ENCODE measurements around the gene VWA3A.
A peak's percentile ranks its signal among the peaks of the same experiment; 100 is the strongest.

The VWA3A gene

DNA sequence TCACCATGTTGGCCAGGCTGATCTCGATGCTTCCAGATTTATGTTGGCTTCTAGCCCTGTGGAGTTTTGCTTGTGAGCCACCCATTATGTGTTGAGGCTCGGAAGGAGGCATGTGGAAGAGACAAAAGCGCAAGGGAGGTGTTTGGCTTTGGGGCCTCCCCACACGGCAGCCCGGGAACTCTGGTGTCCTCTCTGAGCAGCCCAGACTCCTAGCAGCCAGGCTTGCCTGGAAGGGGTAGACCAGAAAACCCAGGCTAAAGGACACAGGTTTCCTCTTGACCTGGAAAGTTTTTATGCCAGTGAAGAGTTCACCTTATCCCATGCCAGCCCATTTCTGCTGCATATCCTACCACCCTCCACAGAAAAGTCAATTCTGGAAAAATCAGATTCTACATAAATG is 91.0 kb downstream of the VWA3A start:
- H3K9me3 ChIP-seq, result no peaks in the 10 kb centered on the region
- no peaks in the 10 kb centered on the region for H3K36me3 ChIP-seq
- DNase-seq, result no peak
- no peaks in the 10 kb centered on the region for H3K4me1 ChIP-seq
- H3K4me3 ChIP-seq (ENCODE audit: low read depth, low read length), result no peak overlapping the region
- TF ChIP-seq, protein P1, sequence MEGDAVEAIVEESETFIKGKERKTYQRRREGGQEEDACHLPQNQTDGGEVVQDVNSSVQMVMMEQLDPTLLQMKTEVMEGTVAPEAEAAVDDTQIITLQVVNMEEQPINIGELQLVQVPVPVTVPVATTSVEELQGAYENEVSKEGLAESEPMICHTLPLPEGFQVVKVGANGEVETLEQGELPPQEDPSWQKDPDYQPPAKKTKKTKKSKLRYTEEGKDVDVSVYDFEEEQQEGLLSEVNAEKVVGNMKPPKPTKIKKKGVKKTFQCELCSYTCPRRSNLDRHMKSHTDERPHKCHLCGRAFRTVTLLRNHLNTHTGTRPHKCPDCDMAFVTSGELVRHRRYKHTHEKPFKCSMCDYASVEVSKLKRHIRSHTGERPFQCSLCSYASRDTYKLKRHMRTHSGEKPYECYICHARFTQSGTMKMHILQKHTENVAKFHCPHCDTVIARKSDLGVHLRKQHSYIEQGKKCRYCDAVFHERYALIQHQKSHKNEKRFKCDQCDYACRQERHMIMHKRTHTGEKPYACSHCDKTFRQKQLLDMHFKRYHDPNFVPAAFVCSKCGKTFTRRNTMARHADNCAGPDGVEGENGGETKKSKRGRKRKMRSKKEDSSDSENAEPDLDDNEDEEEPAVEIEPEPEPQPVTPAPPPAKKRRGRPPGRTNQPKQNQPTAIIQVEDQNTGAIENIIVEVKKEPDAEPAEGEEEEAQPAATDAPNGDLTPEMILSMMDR (IDR thresholded peaks at IDR 0.05; ENCODE audit: low read depth, low read length), result no peak
- peaks cover 9% of the 10 kb centered on the region; the same call in 1 of the 2 replicates for H3K27me3 ChIP-seq

DNA sequence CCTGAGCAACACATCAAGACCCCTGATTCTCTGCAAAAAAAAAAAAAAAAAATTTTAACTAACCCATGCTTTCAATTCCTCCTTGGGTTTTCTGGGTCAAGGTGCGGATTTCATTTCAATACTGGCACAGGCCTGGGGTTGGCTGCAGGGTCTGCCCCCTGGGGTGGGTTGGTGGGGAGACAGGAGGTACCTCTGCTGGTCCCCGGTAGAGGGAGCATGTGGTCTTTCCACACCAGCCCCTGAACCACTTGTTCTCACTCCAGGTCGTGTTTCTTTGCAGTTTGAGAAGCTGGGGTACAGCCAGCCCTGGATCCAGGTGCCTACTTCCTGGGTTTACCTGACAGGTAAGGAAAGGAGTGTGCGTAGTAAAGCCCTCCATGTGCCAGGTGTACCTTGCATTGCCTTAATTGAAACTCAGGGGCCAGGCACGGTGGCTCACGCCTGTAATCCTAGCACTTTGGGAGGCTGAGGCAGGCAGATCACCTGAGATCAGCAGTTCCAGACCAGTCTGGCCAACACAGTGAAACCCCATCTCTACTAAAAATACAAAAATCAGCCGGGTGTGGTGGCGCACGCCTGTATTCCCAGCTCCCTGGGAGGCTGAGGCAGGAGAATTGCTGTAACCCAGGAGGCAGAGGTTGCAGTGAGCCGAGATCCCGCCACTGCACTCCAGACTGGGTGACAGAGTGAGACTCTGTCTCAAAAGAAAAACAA is 91.7 kb downstream of the VWA3A start:
- H3K4me3 ChIP-seq (ENCODE audit: low read depth, low read length), result no peak overlapping the region
- TF ChIP-seq, protein P1 (IDR thresholded peaks at IDR 0.05; ENCODE audit: low read depth, low read length), result peak; percentile 59
- peaks cover 9% of the 10 kb centered on the region; the same call in 1 of the 2 replicates for H3K27me3 ChIP-seq
- peaks cover 4% of the 10 kb centered on the region for H3K4me1 ChIP-seq
- DNase-seq, result peak; percentile 44
- H3K9me3 ChIP-seq, result no peaks in the 10 kb centered on the region
- H3K36me3 ChIP-seq, result no peaks in the 10 kb centered on the region

DNA sequence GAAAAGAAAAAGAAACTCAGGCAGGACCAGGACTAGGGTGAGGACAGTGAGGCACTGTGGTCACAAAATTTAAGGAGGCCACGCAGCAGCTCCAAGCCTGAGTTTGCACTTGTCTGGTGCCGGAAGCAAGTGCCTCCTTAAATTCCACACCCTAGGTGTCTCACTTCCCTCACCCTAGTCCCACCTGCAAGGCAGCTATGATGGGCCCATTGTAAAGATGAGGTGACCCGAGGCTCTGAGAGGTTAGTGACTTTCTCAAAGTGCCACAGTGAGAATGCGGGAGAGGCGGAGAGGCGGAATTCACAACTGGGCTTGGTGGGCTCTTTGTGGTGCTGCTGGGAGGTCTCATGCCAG is 92.3 kb downstream of the VWA3A start:
- Histone ChIP-seq H3K36me3 (no peaks in the 10 kb centered on the region), H3K9me3 (no peaks in the 10 kb centered on the region), H3K27me3 (peaks cover 9% of the 10 kb centered on the region; the same call in 1 of the 2 replicates), H3K4me1 (peaks cover 8% of the 10 kb centered on the region), H3K4me3 (ENCODE audit: low read depth, low read length) (no peak overlapping the region)
- TF ChIP-seq, protein P1 (IDR thresholded peaks at IDR 0.05; ENCODE audit: low read depth, low read length), result no peak
- DNase-seq, result no peak

DNA sequence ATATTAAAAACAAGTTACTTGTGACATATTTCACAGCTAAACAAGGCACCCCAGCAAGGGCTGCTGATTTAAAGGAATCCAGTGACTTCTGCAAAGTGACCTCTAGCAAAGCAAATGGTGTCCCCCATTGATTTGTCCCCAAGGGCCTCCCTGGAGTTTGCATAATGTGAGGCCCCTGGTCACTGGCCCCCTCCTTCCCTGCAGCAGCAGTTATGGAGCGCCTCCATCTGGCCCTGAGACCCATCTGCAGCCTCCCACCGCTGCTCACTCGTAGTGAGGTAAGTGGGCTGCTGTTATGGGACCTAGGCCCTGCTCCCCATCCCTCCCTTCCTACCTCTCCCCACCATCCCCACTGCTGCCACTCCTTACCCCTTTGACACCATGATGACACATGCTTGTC is 94.2 kb downstream of the VWA3A start:
- Histone ChIP-seq H3K4me1 (peaks cover 10% of the 10 kb centered on the region), H3K9me3 (no peaks in the 10 kb centered on the region), H3K4me3 (ENCODE audit: low read depth, low read length) (no peak overlapping the region), H3K36me3 (no peaks in the 10 kb centered on the region), H3K27me3 (no peaks in the 10 kb centered on the region; the same call in 1 of the 2 replicates)
- no peak for DNase-seq
- TF ChIP-seq, protein P1 (IDR thresholded peaks at IDR 0.05; ENCODE audit: low read depth, low read length), result peak; percentile 44

DNA sequence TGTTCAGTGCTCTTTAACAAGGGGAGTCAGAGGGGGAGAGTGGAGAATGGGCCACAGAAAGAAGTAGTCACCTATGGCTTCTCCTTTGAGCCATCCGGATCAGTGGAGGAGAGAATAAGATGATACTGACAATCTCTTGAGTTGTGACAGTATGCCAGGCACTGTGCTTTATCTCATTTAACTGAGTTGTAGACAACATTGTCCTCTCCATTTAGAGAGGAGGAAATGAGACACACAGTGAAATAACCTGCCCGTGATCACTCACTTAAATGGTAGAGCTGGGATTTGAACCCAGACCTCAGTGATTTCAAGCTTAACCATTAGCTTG is 95.9 kb downstream of the VWA3A start:
- TF ChIP-seq, protein P1 (IDR thresholded peaks at IDR 0.05; ENCODE audit: low read depth, low read length), result no peak
- H3K27me3 ChIP-seq, result no peaks in the 10 kb centered on the region; the same call in 1 of the 2 replicates
- H3K4me3 ChIP-seq (ENCODE audit: low read depth, low read length), result no peak overlapping the region
- H3K4me1 ChIP-seq, result peaks cover 13% of the 10 kb centered on the region
- H3K9me3 ChIP-seq, result no peaks in the 10 kb centered on the region
- H3K36me3 ChIP-seq, result no peaks in the 10 kb centered on the region
- no peak for DNase-seq

DNA sequence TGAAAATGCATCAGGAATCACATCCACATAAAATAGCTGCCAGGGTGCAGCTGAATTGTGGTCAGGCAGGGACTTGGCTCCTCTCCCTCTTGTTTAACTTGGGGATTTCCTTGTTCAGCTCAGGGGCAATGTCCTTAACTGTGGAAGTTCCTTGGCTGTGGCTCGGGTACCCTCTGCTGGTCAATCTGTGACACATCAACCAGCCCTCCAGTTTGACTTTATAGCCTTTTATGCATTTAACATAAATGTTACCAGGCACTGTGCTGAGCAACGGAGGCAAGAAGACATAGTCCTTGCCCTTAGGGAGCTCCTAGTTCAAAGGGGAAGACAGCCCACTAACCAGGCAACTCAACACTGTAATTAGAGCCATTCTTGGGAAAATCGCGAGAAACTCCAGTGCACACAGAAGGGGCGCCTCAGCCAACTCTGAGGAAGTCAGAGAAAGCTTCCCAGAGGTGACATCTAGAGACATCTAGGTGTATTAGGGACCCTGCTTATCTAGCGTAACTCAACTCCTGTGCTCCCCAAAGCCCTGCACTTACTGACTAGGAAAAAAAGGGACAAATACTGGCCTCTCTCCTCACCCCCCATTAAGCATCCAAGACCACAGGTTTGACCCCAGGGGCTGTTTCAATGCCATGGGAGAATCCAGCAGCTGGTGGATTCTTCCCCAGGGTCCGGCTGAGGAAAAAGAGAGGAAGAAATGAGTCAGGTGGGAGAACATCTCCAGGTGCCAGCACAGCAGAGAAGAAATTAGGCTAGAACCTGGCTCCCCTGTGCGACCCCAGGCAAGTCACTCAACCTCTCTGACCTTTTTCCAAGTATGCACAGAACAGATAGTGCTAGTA is 96.5 kb downstream of the VWA3A start:
- Histone ChIP-seq H3K4me1 (peaks cover 13% of the 10 kb centered on the region), H3K9me3 (no peaks in the 10 kb centered on the region), H3K4me3 (ENCODE audit: low read depth, low read length) (0 out of 2 replicates have a peak overlapping the region, but pooled peaks have one; percentile 64), H3K27me3 (no peaks in the 10 kb centered on the region), H3K36me3 (no peaks in the 10 kb centered on the region)
- peak; percentile 72 for DNase-seq
- TF ChIP-seq, protein P1 (IDR thresholded peaks at IDR 0.05; ENCODE audit: low read depth, low read length), result peak; percentile 95
